Activated T-cell treated with anti-CD3 and anti-CD28 coated beads, Interleukin-2, amount 50 U/mL, for 72 hours (primary cell): ENCODE data around the gene ANKRD13A. TPM values are rescaled to one million over a fixed set of nuclear protein-coding genes. Genes with fewer than 3 reads are reported as not detected.

Experiments used
- ATAC-seq, 2 donors: fragments of 150-1000 bp; cut with Tn5 transposase; replicated peaks in 1 of 2; 2 replicates each; pipeline ENCODE4 v1.10.0; 2021; ENCODE audit warnings: moderate library complexity in 2 of 2, mild to moderate bottlenecking in 1 of 2
- DNase-seq, 2 donors: peaks; one replicate each; pipeline ENCODE4 v3.0.0; 2021 to 2022; ENCODE audit warnings: mixed read lengths in 1 of 2
- H3K27ac Mint-ChIP-seq: one replicate; pipeline ENCODE4 v1.8.0; 2022; ENCODE audit warnings: mild to moderate bottlenecking, moderate library complexity, mixed read lengths
- H3K27me3 Mint-ChIP-seq: one replicate; pipeline ENCODE4 v1.8.0; 2022; ENCODE audit warnings: low read depth, mixed read lengths
- H3K36me3 Mint-ChIP-seq, 2 donors: one replicate each; pipeline ENCODE4 v1.8.0; 2022; ENCODE audit warnings: mixed read lengths in 2 of 2, mild to moderate bottlenecking in 1 of 2; ENCODE audit not compliant: insufficient read depth in 2 of 2
- H3K4me1 Mint-ChIP-seq: one replicate; pipeline ENCODE4 v1.8.0; 2022; ENCODE audit warnings: low read depth, mixed read lengths
- H3K4me3 Mint-ChIP-seq, 2 donors: one replicate each; pipeline ENCODE4 v1.8.0; 2022; ENCODE audit warnings: mild to moderate bottlenecking in 2 of 2, mixed read lengths in 2 of 2, moderate library complexity in 2 of 2
- H3K9me3 Mint-ChIP-seq, 2 donors: one replicate each; pipeline ENCODE4 v1.8.0; 2022; ENCODE audit warnings: mixed read lengths in 2 of 2
- total RNA-seq, 2 donors: library from RNA; stranded (reverse); gene quantifications; one replicate each; pipeline ENCODE4 v1.2.3, GENCODE V29; 2022

Gene ANKRD13A
- total RNA-seq, 2 donors from 2014 or later: 67.8 to 72.8 TPM

- Mint-ChIP-seq H3K27ac (peak overlapping the region; percentile 86), H3K4me1 (peaks cover 79% of the 10 kb centered on the region), H3K36me3 (peaks cover 12 to 36% of the 10 kb centered on the region in 2 donors), H3K9me3 (no peaks in the 10 kb centered on the region), H3K4me3 (peak overlapping the region in 1 of 2 donors; percentile 21), H3K27me3 (no peaks in the 10 kb centered on the region)
- ATAC-seq (no peak), DNase-seq (no peak)
These were observed 9.8 kb upstream of the ANKRD13A start for GRCh38 chr12:109989380-109989779.

- DNase-seq (no peak), ATAC-seq (no peak)
- H3K4me1 Mint-ChIP-seq: peaks cover 74% of the 10 kb centered on the region
- H3K27ac Mint-ChIP-seq: no peak overlapping the region
- H3K9me3 Mint-ChIP-seq: no peaks in the 10 kb centered on the region
- peaks cover 6 to 30% of the 10 kb centered on the region in 2 donors for H3K36me3 Mint-ChIP-seq
- H3K27me3 Mint-ChIP-seq: no peaks in the 10 kb centered on the region
- no peak overlapping the region for H3K4me3 Mint-ChIP-seq
These were observed 7.6 kb upstream of the ANKRD13A start for GRCh38 chr12:109991586-109991985.

DNA sequence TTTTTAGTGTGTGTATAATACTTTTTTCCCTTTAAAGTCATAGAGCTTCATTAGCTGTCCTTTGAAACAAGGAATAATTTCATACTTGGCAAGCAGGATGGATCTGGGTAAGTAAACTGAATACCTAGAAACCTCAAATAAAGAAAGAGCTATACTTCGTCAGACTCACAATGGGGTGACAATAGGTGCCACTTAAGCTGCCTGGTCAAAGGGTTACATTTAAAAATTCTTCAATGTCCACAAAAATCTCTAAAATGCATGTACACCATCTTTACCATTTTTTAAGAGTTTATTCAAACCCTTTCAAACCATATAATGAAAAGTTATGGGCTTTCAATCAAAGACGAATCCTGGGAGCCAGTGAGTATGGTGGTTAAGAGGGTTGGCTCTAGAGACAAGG is 6.1 kb upstream of the ANKRD13A start:
- Mint-ChIP-seq H3K4me1 (peaks cover 75% of the 10 kb centered on the region), H3K27ac (peak overlapping the region; percentile 94), H3K36me3 (peaks cover 3 to 24% of the 10 kb centered on the region in 2 donors), H3K27me3 (no peaks in the 10 kb centered on the region), H3K9me3 (no peaks in the 10 kb centered on the region), H3K4me3 (peak overlapping the region; percentile 72 to 97)
- DNase-seq (no peak), ATAC-seq (no peak)

DNA sequence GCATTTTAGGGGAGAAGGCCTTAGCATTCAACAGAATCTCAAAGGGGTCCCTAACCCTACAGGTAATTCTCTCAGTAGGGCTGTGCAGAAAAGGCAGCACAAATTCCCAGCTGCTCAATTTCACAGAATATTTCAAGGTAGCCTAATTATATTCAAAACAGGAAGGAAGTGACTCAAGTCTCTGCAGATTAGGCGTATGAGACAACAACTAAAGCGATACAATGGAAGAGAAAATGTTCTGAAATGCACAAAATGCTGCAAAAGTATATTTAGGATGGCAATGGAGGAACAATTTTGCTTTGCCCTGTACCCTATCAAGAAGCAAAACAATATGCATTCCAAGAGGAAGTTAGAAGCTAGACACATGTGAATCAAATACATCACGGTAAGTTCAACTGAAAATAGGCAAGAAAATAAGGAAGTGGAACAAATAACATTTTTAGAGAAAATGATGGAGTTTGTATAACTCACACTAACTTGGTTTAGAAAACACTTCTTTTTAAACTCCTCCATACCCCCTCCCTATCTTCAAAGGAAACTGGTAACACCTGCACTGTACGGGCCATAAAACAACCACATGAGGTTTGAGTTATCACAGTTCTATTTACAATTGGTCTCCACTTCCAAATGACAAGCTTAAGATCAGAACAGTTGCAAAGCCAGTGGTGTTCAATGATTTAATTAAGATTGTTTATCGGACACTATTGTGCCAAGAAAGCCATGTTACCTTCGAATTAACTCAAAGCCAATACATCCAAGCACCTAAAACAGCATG is 4.6 kb upstream of the ANKRD13A start:
- Mint-ChIP-seq H3K9me3 (no peaks in the 10 kb centered on the region), H3K27ac (peak overlapping the region; percentile 94), H3K36me3 (peaks cover 4 to 16% of the 10 kb centered on the region in 2 donors), H3K4me1 (peaks cover 67% of the 10 kb centered on the region), H3K4me3 (peak overlapping the region; percentile 91 to 97), H3K27me3 (no peaks in the 10 kb centered on the region)
- no peak for ATAC-seq
- no peak for DNase-seq

DNA sequence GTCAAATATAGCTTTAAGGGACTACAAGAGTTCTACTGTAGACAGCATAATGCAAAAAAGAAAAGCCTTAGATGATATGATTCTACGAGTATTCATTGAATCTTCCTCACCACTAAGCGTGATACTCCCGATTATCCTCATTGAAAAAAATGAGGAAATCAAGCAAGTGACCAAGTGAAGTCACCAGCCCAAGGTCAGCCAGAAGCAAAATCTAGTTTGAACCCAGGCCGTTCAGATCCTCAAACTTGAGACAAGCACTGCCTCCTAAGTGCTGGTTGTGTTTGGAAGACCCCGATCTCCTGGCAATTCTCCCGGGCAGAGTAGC is 3.9 kb upstream of the ANKRD13A start:
- peaks cover 66% of the 10 kb centered on the region for H3K4me1 Mint-ChIP-seq
- no peak for DNase-seq
- peak overlapping the region; percentile 91 to 97 for H3K4me3 Mint-ChIP-seq
- no peaks in the 10 kb centered on the region for H3K27me3 Mint-ChIP-seq
- ATAC-seq: no peak
- H3K9me3 Mint-ChIP-seq: no peaks in the 10 kb centered on the region
- peak overlapping the region; percentile 94 for H3K27ac Mint-ChIP-seq
- peaks cover 8 to 14% of the 10 kb centered on the region in 2 donors for H3K36me3 Mint-ChIP-seq

DNA sequence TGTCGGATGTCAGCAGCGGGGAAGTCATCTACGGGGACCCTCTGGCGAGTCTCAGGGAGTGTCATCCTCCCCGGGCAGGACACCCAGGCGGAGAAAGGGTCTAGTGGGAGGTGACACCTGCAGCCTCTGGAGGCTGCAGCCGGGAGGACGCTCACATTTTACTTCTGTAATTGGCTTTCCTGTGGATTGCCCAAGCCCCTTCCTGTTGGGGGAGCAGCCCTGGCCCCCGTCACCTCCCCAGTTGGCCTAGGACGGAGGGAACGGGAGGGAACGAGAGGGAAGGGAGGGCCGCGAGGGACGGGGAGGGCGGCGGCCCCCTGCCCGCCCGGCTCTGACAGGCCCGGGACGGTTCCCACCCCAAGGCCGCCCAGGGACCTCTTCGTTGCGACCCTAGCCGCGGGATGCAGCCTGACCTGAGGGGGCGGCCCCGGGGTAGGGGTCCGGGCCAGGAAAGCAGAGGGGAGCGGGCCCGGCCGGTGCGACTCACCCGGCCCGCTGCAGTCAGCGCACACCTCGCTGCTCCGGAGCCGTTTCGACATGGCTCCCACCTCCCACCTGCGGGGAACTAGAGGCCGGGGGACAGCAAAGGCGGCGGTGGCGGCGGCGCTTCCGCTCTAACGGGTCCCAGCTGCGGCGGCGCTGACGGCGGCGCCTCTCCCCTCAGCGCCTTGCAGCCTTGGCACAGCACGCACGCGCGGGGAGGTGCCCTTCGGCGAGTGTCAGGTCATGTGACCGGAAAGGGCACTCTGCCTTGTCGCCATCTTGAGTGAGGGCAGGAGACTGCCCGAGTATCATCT is 3.3 kb upstream of the ANKRD13A start, which contains the start of gene GIT2:
Gene GIT2 (minus strand): TSS at position 683 of the 797 bp plus-strand sequence. CDS start 144 bp downstream, at position 539.
- ATAC-seq: peak; percentile 83 to 87
- peak within 1 kb of the TSS; percentile 94 for H3K27ac Mint-ChIP-seq
- H3K27me3 Mint-ChIP-seq: no peaks in the 10 kb centered on the region
- DNase-seq: peak; percentile 96 to 97
- H3K9me3 Mint-ChIP-seq: no peaks in the 10 kb centered on the region
- H3K36me3 Mint-ChIP-seq: peaks cover 6 to 8% of the 10 kb centered on the region in 2 donors
- H3K4me1 Mint-ChIP-seq: peaks cover 66% of the 10 kb centered on the region
- peak within 1 kb of the TSS; percentile 91 to 97 for H3K4me3 Mint-ChIP-seq

DNA sequence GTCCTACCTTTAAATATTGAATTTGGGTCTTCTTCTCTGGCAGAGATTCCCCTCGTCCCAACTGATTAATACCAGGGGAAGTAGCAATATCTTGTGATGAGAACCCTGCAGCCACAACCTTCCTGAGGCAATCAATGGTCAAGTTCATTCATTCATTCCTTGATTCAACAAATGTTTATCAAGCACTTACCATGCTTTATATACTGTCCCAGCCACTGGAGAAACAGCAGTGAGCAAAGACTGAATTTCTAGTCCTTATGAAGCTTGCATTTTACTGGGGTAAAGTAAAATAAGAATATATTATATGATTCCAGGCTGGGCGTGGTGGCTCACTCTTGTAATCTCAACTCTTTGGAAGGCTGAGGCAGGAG is 2.8 kb upstream of the ANKRD13A start:
- DNase-seq (no peak), ATAC-seq (no peak)
- Mint-ChIP-seq H3K27me3 (no peaks in the 10 kb centered on the region), H3K4me1 (peaks cover 66% of the 10 kb centered on the region), H3K27ac (peak overlapping the region; percentile 76), H3K4me3 (peak overlapping the region; percentile 91 to 97), H3K9me3 (no peaks in the 10 kb centered on the region), H3K36me3 (peaks cover 5 to 6% of the 10 kb centered on the region in 2 donors)

DNA sequence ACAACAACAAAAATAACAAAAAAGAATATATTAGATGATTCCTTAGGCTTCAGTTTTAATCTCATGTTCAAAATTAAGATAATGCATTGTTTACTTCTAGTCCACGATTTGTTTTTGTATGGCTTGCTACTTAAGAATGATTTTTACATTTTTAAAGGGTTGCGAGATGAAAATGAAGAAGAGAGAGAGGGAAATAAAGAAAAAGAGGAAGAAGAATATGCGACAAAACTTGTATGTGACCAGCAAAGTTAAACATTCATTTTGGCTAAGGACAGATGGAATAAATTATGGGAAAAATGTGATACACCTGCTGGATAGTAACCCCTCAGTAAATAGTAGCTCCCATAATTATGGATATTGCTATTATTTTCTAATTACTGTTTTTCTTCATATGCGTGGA is 1.8 kb upstream of the ANKRD13A start:
- ATAC-seq (no peak), DNase-seq (no peak)
- peak overlapping the region; percentile 15 to 75 for H3K4me3 Mint-ChIP-seq
- H3K36me3 Mint-ChIP-seq: peaks cover 4 to 6% of the 10 kb centered on the region in 2 donors
- H3K27me3 Mint-ChIP-seq: no peaks in the 10 kb centered on the region
- H3K9me3 Mint-ChIP-seq: no peaks in the 10 kb centered on the region
- H3K4me1 Mint-ChIP-seq: peaks cover 69% of the 10 kb centered on the region
- H3K27ac Mint-ChIP-seq: peak overlapping the region; percentile 92

DNA sequence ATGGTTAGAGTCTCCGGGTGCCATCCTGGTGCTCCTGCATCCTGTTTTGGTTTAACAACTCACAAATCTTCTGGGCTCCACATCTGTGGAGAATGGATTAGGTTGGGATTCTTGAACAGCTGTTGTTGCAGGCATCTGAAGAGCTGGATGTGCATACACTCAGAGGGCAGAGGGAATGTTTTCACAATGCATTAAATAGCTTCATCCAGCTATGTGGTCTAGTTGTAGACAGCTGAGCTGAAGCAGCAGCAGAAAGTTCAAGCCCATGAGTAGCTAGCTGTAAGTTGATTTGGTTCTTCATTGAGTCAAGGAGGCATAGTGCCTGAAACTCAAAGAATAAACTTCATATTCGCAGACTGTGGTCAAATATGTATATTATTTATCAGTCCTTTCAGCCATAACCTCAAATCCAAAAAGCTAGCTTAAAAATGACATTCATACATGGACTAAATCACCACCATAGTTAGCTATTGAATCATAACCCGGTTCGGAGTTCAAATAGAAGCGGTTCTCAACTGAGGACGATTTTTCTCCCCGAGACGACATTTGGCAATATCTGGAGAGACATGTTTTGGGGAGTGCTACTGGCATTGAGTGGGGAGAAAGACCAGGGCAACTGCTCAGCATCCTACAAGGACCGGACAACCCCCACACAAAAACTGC is 858 bp upstream of the ANKRD13A start:
- ATAC-seq (no peak), DNase-seq (no peak)
- peaks cover 68% of the 10 kb centered on the region for H3K4me1 Mint-ChIP-seq
- peak overlapping the region; percentile 90 for H3K27ac Mint-ChIP-seq
- H3K4me3 Mint-ChIP-seq: peak overlapping the region; percentile 75 to 90
- peaks cover 4 to 6% of the 10 kb centered on the region in 2 donors for H3K36me3 Mint-ChIP-seq
- H3K27me3 Mint-ChIP-seq: no peaks in the 10 kb centered on the region
- no peaks in the 10 kb centered on the region for H3K9me3 Mint-ChIP-seq

DNA sequence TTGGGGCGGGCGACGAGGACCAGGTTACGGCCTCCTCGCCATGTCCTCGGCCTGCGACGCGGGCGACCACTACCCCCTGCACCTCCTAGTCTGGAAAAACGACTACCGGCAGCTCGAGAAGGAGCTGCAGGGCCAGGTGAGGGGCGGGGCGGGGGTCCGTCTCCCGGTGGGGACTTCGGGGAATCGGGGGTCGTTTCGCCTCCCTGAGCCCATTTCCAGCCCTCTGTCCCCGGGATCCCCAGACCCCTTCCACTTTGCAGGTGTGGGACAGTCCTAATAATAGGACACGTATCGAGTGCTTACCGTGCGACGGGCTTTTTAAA is 380 bp downstream of the ANKRD13A start:
- Mint-ChIP-seq H3K9me3 (no peaks in the 10 kb centered on the region), H3K4me3 (peak overlapping the region; percentile 99 to 100), H3K36me3 (peaks cover 4 to 8% of the 10 kb centered on the region in 2 donors), H3K27ac (peak overlapping the region; percentile 99), H3K27me3 (no peaks in the 10 kb centered on the region), H3K4me1 (peaks cover 67% of the 10 kb centered on the region)
- DNase-seq (no peak), ATAC-seq (no peak)

GRCh38 chr12:109999983-110000505 is 814 bp downstream of the ANKRD13A start:
- DNase-seq (no peak), ATAC-seq (no peak)
- Mint-ChIP-seq H3K4me1 (peaks cover 67% of the 10 kb centered on the region), H3K9me3 (no peaks in the 10 kb centered on the region), H3K36me3 (peaks cover 4 to 8% of the 10 kb centered on the region in 2 donors), H3K4me3 (peak overlapping the region; percentile 99 to 100), H3K27ac (peak overlapping the region; percentile 99), H3K27me3 (no peaks in the 10 kb centered on the region)

DNA sequence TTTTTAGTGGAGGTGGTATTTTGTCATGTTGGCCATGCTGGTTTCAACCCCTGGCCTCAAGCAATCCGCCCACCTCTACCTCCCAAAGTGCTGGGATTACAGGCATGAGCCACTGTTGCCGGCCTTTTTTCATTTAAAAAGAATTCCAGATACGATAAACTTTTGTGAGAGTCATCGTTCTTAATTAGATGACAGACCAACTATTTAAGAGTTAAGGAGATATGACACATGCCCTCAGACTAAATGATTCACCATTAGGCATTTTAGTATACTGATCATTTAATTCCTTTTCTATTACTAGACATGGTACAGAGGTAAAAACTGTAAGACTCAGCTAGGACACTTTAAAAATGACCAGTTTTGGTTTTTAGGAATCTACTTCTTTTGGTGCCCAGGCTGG is 2.4 kb downstream of the ANKRD13A start:
- DNase-seq: no peak
- H3K4me3 Mint-ChIP-seq: peak overlapping the region; percentile 99 to 100
- H3K27me3 Mint-ChIP-seq: no peaks in the 10 kb centered on the region
- ATAC-seq: no peak
- peaks cover 6 to 11% of the 10 kb centered on the region in 2 donors for H3K36me3 Mint-ChIP-seq
- H3K9me3 Mint-ChIP-seq: no peaks in the 10 kb centered on the region
- no peak overlapping the region for H3K27ac Mint-ChIP-seq
- H3K4me1 Mint-ChIP-seq: peaks cover 83% of the 10 kb centered on the region
